Hindlimb muscle (tissue), 1 donor: ENCODE data around the gene KAT2B. TPM values are rescaled to one million over a fixed set of nuclear protein-coding genes. Genes with fewer than 3 reads are reported as not detected.

Experiments used
- DNase-seq: peaks from one replicate; pipeline ENCODE4 v3.0.0-alpha.2; 2013
- polyA plus RNA-seq: library from polyadenylated mRNA; unstranded; fragments of 120-200 nt; gene quantifications from one replicate; pipeline ENCODE4 v1.2.1, GENCODE V29; 2013; ENCODE audit not compliant: insufficient read length

The KAT2B gene
- polyA plus RNA-seq, 1 donor = 22.0 TPM

GRCh38 chr3:20148466-20148865 lies 108.2 kb downstream of the KAT2B start:
- no peak for DNase-seq

DNA sequence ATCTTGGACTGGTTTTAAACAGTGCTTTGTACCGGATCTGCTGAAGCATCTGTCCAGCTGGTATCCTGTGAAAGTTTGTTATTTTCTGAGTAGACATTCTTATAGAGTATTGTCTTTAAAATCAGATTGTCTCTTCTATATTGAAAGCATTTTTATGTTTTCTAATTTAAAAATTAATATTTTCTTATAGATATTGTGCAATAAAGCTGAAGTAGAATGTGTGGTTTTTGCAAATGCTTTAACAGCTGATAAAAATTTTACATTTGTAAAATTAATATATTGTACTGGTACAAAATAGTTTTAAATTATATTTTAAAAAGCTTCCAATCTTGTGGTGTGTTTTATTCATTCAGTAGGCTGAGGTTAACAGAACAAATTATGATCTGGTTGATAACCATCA lies 113.8 kb downstream of the KAT2B start:
- no peak for DNase-seq

GRCh38 chr3:20154928-20155327 lies 114.7 kb downstream of the KAT2B start:
- DNase-seq = no peak

- DNase-seq = no peak
Observed at GRCh38 chr3:20160230-20160629, 120.0 kb downstream of the KAT2B start.

DNA sequence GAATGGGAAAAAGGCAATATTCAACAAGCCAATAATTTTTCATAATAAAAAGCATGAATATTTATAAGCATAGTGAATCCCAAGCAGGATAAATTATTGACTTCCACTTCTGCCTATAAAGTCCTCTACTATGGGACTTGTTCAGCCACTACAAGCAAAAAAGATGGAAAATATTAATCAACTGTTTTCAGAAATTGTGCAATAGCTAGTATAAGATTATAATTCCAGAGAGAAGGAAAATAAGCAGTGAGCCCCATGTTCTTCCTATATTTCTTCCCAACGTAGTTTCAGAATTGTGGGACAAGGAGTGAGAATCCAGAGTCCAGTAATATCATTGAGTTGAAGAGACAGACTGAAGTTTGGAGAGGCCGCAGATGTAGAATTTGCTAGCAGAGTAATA lies 121.5 kb downstream of the KAT2B start:
- DNase-seq = no peak

DNA sequence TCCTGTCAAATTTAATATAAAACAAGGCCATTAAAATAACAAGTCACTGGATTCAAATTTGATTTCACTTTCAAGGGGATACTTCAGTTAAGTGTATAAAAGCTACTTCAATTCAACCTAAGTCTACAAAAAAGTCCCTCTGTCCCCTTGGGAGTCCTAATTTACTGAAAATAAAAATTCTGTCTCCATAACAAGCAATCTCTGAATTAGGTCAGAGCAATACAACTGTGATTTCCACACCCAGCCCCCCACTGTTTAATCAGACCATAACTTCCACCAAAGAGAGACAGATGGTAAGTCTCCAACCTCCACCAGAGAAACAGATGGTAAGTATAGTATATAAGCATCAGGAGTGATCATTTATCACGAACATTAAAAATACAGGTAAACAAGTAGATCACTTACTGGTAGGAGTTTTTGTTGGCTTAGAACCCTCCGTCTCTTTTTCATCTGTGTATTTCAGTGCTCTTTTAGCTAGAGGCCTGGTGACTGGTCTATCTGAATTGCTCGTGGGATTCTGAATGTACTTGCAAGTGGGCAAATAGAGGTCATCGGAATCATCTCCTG lies 133.7 kb downstream of the KAT2B start:
- no peak for DNase-seq

GRCh38 chr3:20181276-20181675 lies 141.0 kb downstream of the KAT2B start:
- no peak for DNase-seq

- DNase-seq = no peak
Observed at GRCh38 chr3:20182206-20182605, 142.0 kb downstream of the KAT2B start.

GRCh38 chr3:20185331-20185678 lies 145.1 kb downstream of the KAT2B start:
- no peak for DNase-seq

- peak; percentile 100 for DNase-seq
Observed at GRCh38 chr3:20185679-20186599, 145.7 kb downstream of the KAT2B start, which contains the start of gene SGO1. SGO1 (minus strand) TSS chr3:20186206; CDS start chr3:20184027, 2,179 bp downstream.

GRCh38 chr3:20186600-20187004 lies 146.4 kb downstream of the KAT2B start:
- DNase-seq = no peak

GRCh38 chr3:20190991-20191390 lies 150.7 kb downstream of the KAT2B start:
- DNase-seq = no peak

DNA sequence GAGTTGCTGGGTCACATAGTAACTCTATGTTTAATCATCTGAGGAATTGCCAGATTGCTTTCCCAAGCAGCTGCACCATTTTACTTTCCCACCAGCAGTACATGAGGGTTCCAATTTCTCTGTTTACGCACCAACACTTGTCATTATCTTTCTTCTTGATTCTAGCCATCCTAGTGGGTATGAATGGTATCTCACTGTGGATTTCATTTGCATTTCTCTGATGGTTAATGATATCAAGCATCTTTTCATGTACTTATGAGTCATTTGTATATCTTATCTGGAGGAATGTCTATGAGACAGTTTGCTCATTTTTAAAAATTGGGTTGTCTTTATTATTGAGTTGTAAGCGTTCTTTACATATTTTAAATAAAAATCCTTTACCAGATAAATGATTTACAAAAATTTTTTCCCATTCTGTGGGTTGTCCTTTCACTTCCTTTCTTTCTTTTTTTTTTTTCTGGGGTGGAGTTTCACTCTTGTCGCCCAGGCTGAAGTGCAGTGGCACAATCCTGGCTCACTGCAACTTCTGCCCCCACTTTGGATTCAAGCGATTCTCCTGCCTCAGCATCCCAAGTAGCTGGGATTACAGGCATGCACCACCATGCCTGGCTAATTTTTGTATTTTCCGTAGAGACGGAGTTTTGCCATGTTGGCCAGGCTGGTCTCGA lies 154.7 kb downstream of the KAT2B start:
- DNase-seq = no peak

GRCh38 chr3:20197775-20198174 lies 157.5 kb downstream of the KAT2B start:
- no peak for DNase-seq

DNA sequence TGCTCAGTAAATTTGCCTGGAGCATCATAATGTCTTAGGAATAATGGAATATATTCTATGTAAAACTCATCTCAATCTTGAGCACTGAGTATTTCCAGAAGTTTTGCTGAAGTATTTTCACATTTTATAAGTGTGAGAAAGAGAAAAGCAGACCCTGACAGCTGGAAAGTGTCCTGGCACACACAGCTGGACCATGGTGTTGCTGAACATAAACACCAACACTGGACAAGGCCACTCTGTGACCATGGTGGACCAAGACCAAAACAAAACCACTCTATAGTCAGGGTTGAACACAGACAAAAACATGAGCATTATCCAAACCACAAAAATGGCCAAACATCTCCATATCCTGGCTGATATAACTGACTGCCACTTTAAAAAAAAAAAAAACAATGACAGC lies 160.9 kb downstream of the KAT2B start:
- no peak for DNase-seq

Other genes starting within 250 kb of the KAT2B start
- gene EFHB, start 106.2 kb upstream of the KAT2B start, polyA plus RNA-seq = 1.5 TPM
- 36.6 TPM for gene RAB5A, start 93.3 kb upstream of the KAT2B start, polyA plus RNA-seq
- 0.53 TPM for gene PP2D1, start 28.2 kb upstream of the KAT2B start, polyA plus RNA-seq
- 4.1 TPM for gene SGO1, start 145.8 kb downstream of the KAT2B start, polyA plus RNA-seq